Upper lobe of right lung (tissue), 1 donor: ENCODE results near the gene RAD50. TPM values are rescaled to one million over a fixed set of nuclear protein-coding genes. Genes with fewer than 3 reads are reported as not detected.

Experiments used
- ATAC-seq: fragments of 200-7000 bp; cut with Tn5 transposase; one replicate; pipeline ENCODE4 v1.9.1; 2020; ENCODE audit warnings: mild to moderate bottlenecking, moderate library complexity
- DNase-seq: peaks from one replicate; pipeline ENCODE4 v3.0.0-alpha.2; 2020
- H3K27ac ChIP-seq: fragments of 200-600 bp; one replicate; pipeline ENCODE4 v1.8.0; 2022
- H3K27me3 ChIP-seq: fragments of 200-600 bp; one replicate; pipeline ENCODE4 v1.8.0; 2022; ENCODE audit warnings: mild to moderate bottlenecking
- H3K36me3 ChIP-seq: fragments of 200-600 bp; one replicate; pipeline ENCODE4 v1.8.0; 2022
- H3K4me1 ChIP-seq: fragments of 200-600 bp; one replicate; pipeline ENCODE4 v1.8.0; 2022
- H3K4me3 ChIP-seq: fragments of 200-600 bp; one replicate; pipeline ENCODE4 v1.8.0; 2022; ENCODE audit warnings: mild to moderate bottlenecking
- H3K9me3 ChIP-seq: fragments of 200-600 bp; one replicate; pipeline ENCODE4 v1.8.0; 2022
- intact Hi-C: fragments of 100-400 bp; cut with DNase I; formaldehyde crosslinking; loops from one replicate; pipeline ENCODE4 v1.11.0; 2022
- total RNA-seq: library from RNA; stranded (reverse); fragmentation: NEBNext Ultra II Directional; extraction: Animal tissue kit (Norgen Biotek cat#: 25700); gene quantifications from one replicate; pipeline ENCODE4 v1.2.1, GENCODE V29; 2021
- TF ChIP-seq, protein P1 (sequence below): fragments of 200-600 bp; IDR thresholded peaks from one replicate; pipeline ENCODE4 v1.8.0; 2022; ENCODE audit warnings: antibody characterized with exemption
- donor health status: DM: no; HTN: yes; CAD: no; lungs with severe emphysema.

RAD50 gene
- total RNA-seq, 1 donor from 2014 or later: 32.8 TPM

DNA sequence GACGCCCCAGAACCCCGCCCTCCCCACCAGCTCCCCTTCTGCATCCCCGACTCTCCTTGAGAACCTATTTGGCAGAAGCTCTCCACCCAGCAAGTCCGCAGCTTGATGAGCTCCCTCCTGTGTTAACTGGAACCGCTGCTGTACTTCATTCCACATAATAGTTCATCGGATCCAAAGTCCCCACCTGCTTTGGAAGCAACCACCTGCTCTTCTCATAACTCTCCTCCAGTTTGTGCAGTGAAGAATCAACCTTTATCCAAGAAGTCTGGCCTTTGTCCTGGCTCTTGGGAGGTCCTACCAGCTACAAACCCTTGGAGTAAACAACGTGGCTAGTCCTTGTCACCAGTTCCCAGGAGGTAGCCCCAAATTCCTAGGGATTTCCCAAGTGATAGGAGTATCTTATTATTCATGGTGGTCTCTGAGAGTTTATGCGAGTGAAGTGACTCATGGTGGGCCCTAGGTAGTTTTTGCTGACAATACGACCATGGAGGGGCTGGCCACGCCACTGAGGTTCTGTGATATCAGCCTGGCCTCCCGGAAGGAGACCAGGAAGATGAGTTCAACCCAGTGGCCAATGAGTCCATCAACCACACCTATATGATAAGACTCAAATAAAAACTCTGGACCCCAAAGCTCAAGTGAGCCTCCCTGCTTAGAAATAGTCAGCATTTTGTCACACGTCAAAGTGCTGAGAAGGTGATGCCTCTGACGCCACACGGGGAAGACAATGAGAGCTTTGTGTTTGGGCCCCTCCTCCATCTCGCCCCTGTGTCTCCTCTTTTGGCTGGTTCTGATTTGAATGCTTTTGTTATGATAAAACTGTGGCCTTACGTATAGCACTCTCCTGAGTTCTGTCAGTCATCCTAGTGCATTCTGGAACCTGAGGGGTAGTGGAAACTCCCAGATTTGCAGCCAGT is 113.4 kb downstream of the RAD50 start:
- TF ChIP-seq, protein P1, sequence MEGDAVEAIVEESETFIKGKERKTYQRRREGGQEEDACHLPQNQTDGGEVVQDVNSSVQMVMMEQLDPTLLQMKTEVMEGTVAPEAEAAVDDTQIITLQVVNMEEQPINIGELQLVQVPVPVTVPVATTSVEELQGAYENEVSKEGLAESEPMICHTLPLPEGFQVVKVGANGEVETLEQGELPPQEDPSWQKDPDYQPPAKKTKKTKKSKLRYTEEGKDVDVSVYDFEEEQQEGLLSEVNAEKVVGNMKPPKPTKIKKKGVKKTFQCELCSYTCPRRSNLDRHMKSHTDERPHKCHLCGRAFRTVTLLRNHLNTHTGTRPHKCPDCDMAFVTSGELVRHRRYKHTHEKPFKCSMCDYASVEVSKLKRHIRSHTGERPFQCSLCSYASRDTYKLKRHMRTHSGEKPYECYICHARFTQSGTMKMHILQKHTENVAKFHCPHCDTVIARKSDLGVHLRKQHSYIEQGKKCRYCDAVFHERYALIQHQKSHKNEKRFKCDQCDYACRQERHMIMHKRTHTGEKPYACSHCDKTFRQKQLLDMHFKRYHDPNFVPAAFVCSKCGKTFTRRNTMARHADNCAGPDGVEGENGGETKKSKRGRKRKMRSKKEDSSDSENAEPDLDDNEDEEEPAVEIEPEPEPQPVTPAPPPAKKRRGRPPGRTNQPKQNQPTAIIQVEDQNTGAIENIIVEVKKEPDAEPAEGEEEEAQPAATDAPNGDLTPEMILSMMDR: no peak
- no peak for ATAC-seq

GRCh38 chr5:132671000-132671399 is 114.2 kb downstream of the RAD50 start:
- no peaks in the 10 kb centered on the region for H3K27me3 ChIP-seq
- TF ChIP-seq, protein P1: no peak
- intact Hi-C loops: no loop called here
- no peaks in the 10 kb centered on the region for H3K36me3 ChIP-seq
- H3K27ac ChIP-seq: no peak overlapping the region
- no peak for ATAC-seq
- H3K4me3 ChIP-seq: no peak overlapping the region
- DNase-seq: no peak
- no peaks in the 10 kb centered on the region for H3K9me3 ChIP-seq
- peaks cover 10% of the 10 kb centered on the region for H3K4me1 ChIP-seq

More for the DNA sequence above, 113.4 kb downstream of the RAD50 start:
- no peaks in the 10 kb centered on the region for H3K9me3 ChIP-seq
- no peaks in the 10 kb centered on the region for H3K36me3 ChIP-seq
- peaks cover 10% of the 10 kb centered on the region for H3K4me1 ChIP-seq
- intact Hi-C loops: no loop called here
- DNase-seq: no peak
- H3K4me3 ChIP-seq: no peak overlapping the region
- H3K27ac ChIP-seq: no peak overlapping the region
- H3K27me3 ChIP-seq: no peaks in the 10 kb centered on the region

GRCh38 chr5:132673488-132673887 is 116.7 kb downstream of the RAD50 start:
- intact Hi-C loops: no loop called here
- Histone ChIP-seq H3K4me3 (no peak overlapping the region), H3K27ac (no peak overlapping the region), H3K9me3 (no peaks in the 10 kb centered on the region), H3K27me3 (no peaks in the 10 kb centered on the region), H3K4me1 (peaks cover 18% of the 10 kb centered on the region), H3K36me3 (no peaks in the 10 kb centered on the region)
- ATAC-seq: no peak
- no peak for DNase-seq
- TF ChIP-seq, protein P1: no peak

- Histone ChIP-seq H3K4me1 (peaks cover 18% of the 10 kb centered on the region), H3K36me3 (no peaks in the 10 kb centered on the region), H3K9me3 (no peaks in the 10 kb centered on the region), H3K4me3 (no peak within 1 kb of the TSS), H3K27ac (peak within 1 kb of the TSS; percentile 71), H3K27me3 (no peaks in the 10 kb centered on the region)
- TF ChIP-seq, protein P1: no peak
- no peak for DNase-seq
- no peak for ATAC-seq
- intact Hi-C loops: no loop called here
Observed at GRCh38 chr5:132673939-132674630, 117.3 kb downstream of the RAD50 start, which contains the start of gene IL4. IL4 (plus strand) TSS chr5:132673989; CDS start chr5:132674051, 62 bp downstream.

GRCh38 chr5:132674671-132675506 is 118.1 kb downstream of the RAD50 start:
- H3K27me3 ChIP-seq: no peaks in the 10 kb centered on the region
- no peaks in the 10 kb centered on the region for H3K36me3 ChIP-seq
- DNase-seq (no peak), ATAC-seq (peak; percentile 47)
- TF ChIP-seq, protein P1: no peak
- no peak overlapping the region for H3K4me3 ChIP-seq
- intact Hi-C loops: no loop called here
- H3K9me3 ChIP-seq: no peaks in the 10 kb centered on the region
- H3K4me1 ChIP-seq: peaks cover 18% of the 10 kb centered on the region
- peak overlapping the region; percentile 71 for H3K27ac ChIP-seq
